ENCODE results near the gene PRKACG. TPM values are rescaled to one million over a fixed set of nuclear protein-coding genes. Genes with fewer than 3 reads are reported as not detected.

The PRKACG gene
- total RNA-seq, 4 donors from 2014 or later: not detected

GRCh38 chr9:68978066-68978465 is 35.8 kb downstream of the PRKACG start:
- DNase-seq (ENCODE audit: low spot score) (no peak), ATAC-seq (ENCODE audit: low FRiP score) (no peak)
- TF ChIP-seq CTCF (IDR thresholded peaks at IDR 0.05): no peak

- ATAC-seq (ENCODE audit: low FRiP score) (no peak), DNase-seq (ENCODE audit: low spot score) (no peak)
- no peak for TF ChIP-seq CTCF (IDR thresholded peaks at IDR 0.05)
These were observed 38.4 kb downstream of the PRKACG start for GRCh38 chr9:68975365-68976043.

GRCh38 chr9:68974901-68975300 is 39.0 kb downstream of the PRKACG start:
- ATAC-seq (ENCODE audit: low FRiP score): no peak
- DNase-seq (ENCODE audit: low spot score): no peak
- no peak for TF ChIP-seq CTCF (IDR thresholded peaks at IDR 0.05)

GRCh38 chr9:68974431-68974830 is 39.5 kb downstream of the PRKACG start:
- DNase-seq (ENCODE audit: low spot score): no peak
- TF ChIP-seq CTCF (IDR thresholded peaks at IDR 0.05): no peak
- no peak for ATAC-seq (ENCODE audit: low FRiP score)

GRCh38 chr9:68973619-68974018 is 40.3 kb downstream of the PRKACG start:
- ATAC-seq (ENCODE audit: low FRiP score): no peak
- no peak for TF ChIP-seq CTCF (IDR thresholded peaks at IDR 0.05)
- DNase-seq (ENCODE audit: low spot score): no peak

- DNase-seq (ENCODE audit: low spot score): no peak
- ATAC-seq (ENCODE audit: low FRiP score): no peak
- no peak for TF ChIP-seq CTCF (IDR thresholded peaks at IDR 0.05)
These were observed 43.8 kb downstream of the PRKACG start for GRCh38 chr9:68970151-68970550.

- ATAC-seq (ENCODE audit: low FRiP score) (no peak), DNase-seq (ENCODE audit: low spot score) (no peak)
- no peak for TF ChIP-seq CTCF (IDR thresholded peaks at IDR 0.05)
These were observed 44.4 kb downstream of the PRKACG start for GRCh38 chr9:68969538-68969937.
